ENCODE results near the gene LEMD3.

Gene LEMD3

DNA sequence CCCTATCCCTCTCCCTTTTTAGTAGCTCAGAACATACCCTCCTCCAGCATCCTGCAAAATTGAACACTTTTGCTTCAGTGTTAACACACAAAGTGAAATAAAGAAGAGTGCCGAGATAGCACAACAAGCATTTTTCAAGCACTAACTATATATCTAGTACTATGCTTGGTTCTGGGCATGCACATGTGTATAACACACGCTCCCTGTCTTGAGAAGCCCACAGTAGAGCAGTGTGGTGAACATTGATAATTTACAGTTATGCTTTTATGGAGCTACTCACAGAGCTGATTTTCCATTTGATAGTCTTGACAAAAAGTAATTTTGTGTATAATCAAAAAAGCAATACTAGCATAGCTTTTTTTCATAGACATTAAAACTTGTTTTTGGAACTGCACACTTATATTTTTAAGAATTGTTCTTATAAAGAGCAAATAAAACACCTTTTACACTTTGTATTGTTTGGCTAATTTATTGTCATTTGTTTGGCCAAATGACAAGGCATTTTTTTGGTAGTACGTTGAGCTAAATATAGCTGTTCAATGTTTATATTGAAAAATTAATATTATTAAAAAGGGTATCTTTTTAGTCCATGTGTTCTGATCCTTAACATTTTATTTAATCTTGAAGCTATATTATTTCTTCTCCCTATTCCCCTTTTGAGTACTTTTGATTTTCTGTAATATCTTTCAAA is 39.7 kb downstream of the LEMD3 start:
- DNase-seq: peak; percentile 39

DNA sequence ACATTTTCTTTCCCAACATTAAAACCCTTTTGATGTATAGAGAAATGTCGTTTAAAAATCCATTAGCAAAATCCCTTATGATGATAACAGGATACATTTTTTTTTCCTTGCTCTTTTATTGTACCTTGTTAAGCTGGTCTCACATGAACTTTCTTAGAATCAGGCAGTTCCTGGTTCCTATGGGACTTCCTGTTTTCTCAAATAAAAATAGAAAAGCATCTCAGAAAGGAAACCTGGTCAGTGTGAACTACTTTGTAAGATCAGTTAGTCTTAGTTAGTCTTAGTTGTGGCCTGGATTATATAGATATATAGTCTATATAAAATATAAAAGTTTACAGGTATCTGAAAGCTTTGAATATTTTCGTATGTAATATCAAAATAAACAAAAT is 40.3 kb downstream of the LEMD3 start:
- DNase-seq: peak; percentile 58

GRCh38 chr12:65217086-65217485 is 47.7 kb downstream of the LEMD3 start:
- no peak for DNase-seq

- DNase-seq: no peak
These were observed 51.4 kb downstream of the LEMD3 start for GRCh38 chr12:65220761-65221160.

GRCh38 chr12:65229441-65229840 is 60.1 kb downstream of the LEMD3 start:
- DNase-seq: no peak

DNA sequence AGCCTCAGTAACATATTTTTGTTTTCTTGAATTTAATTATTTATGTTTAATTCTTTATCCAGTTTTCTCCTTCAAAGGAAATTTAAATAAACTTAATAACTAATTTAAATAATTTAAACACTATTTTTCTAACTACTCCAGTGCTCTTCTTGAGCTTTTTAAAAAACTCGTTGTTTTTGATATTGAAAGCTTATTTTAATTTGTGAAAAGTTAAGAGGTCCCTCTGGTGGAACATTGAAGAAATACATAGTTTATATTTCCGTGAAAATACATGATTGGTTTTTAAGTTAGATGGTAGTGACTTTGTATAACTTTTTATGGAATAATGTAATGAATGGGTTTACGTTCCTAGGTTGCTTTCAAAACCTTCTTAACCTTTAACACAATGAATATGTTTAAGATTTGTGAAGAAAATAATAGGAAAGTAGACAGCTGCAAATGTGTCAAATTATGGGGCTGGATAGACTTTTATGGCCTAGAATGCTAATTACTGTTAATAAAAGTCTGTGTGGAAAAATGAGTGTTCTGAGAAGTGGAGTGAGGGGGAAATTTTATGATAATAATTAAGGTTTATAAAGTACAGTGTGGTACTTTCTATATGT is 63.2 kb downstream of the LEMD3 start:
- DNase-seq: peak; percentile 21

GRCh38 chr12:65237153-65237552 is 67.8 kb downstream of the LEMD3 start:
- DNase-seq: no peak

- DNase-seq: no peak
These were observed 69.2 kb downstream of the LEMD3 start for GRCh38 chr12:65238609-65239008.

GRCh38 chr12:65248656-65249633 is 79.6 kb downstream of the LEMD3 start:
- no peak for DNase-seq

DNA sequence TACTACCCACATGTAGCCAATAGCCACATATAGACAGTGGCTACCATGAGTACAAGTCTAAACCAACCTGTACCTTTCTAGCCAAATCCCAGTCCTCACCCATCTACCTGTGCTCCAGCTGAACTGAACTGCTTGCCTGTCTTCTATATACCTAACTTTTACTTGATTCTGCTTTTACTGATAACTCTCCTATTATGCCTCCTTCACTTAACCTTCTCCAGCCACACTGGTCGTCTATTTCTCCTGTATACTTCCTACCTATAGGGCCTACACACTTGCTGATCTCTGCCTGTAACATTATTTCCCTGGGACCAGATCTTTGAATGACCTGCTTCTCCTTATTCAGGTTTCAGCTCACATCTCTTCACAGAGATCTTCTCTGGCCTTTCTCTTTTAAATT is 83.1 kb downstream of the LEMD3 start:
- DNase-seq: no peak

- DNase-seq: no peak
These were observed 88.6 kb downstream of the LEMD3 start for GRCh38 chr12:65257986-65258385.

DNA sequence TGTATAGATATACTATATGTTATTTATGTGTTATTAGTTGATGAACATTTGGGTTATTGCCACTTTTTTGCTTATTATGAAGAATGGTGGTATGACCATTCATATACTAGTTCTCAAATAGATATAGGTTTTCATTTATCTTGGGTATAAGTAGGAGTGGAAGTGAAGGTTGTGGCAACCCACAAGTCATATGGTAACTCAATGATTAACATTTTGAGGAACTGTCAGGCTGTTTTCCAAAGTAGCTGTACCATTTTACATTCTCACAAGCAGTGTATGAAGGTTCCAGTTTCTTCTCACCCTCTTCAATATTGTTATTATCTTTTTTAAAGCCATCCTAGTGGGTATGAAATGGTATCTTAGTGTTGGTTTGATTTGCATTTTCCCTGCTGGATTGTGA is 90.1 kb downstream of the LEMD3 start:
- no peak for DNase-seq

GRCh38 chr12:65263777-65264176 is 94.4 kb downstream of the LEMD3 start:
- no peak for DNase-seq

DNA sequence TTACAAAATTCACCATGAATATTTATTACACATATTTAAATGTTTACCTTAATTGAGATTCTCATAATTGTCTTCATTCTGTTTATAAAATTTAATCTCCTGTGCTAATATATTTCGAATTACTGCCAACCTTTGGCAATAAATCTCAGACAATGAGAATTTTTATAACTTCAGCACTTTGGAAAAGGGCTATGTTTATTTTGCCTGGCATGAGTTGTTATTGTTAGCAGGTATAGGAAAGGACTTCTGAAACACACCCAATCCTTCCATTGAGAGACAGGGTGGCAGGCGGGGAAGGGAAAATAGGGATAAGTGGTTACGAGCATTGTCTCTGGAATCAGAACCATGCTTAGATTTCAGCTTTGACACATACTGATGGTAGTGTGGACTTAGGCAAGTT is 97.0 kb downstream of the LEMD3 start:
- no peak for DNase-seq

DNA sequence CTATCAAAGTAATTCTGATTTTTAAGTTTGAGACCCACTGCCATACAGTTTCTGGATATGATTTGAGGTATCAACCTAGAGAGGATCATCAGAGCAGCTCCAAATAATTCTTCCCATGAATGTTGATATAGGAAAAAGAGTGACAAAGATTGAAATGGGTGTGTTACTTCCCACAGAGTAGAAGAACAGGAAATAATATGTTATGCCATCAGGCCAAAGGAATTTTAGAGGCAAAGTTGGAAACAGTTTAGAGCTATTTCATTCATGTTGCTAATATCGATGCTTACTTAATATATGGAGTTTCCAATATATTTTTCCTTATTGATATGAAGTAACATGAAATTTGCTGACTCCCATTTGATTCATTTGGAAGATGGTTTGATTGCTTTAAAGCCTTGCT is 100.2 kb downstream of the LEMD3 start:
- DNase-seq: no peak

DNA sequence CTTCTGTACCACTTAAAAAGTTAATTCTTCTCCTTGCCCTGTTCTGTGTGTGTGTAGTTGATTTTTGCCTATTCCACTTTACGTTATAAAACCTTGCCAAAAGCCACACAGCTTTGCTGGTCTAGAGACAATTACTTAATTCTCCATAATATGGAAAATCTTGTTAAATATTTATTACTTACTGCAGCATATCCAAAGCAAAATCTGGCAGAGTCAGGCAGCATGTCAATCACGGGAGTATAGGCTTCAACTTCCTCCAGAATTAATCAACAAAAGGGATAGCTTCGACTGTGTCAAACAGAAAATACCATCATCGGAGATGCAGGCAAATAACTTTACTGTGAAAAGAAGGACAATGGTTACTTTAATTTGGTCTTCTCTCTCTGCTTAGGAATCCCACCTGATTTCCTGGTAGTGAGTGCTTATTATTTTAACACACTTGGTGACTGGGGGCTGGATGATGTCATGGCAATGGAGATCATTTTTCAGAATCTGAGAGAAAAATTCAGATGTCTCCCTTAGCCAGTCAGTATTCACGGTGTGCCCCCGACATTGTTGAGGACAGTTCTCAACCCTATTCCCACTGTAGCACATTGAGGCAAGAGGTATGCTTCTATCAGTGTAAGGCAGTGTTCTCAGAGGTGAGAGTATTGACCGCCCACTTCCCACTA is 105.4 kb downstream of the LEMD3 start:
- no peak for DNase-seq

DNA sequence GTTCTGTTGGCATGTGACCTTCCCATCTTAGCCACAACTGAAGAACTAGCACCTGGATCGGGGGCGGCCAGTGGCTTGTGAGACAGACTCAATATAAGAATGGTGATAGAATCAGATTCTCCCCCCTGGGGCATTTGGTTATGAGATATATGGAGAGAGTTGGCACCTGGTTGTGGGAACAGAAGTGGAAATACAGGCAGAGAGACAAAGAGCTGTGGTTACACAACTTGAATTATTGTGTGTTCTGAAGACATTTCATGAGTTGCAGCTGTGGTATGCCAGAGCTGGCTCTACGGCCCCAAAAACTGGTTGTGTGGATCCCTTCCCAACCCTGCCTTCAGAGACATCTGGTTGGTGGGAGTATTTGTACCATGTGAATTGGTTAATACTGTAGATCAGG is 106.2 kb downstream of the LEMD3 start:
- DNase-seq: no peak

DNA sequence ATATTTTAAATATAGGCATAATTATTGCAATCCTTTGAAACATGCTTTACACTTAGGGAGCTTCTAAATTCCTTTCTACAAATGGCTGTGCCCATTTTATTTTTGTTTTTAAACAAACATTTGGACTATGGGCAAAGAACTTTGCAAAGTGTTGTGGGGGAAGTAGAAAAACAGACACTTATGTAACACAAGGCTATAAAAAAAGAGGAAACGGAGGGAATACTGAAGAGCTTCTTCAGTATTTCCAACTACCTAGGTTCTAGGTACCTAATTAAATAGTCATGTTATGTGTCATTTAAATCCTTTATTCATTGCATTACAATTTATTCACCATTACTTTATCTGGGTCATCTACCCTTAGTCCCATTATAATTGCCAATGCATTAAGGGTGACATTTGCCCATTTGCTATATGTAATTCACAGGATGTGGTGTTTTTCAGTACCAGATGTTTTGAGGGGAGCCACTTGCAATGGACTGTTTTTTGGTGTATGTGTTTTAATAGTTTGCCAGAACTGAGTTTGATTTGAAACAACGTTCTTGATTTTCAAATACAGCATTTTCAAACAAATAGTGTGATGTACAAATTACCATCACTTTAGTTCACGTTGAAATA is 107.6 kb downstream of the LEMD3 start:
- DNase-seq: no peak

- DNase-seq: no peak
These were observed 108.7 kb downstream of the LEMD3 start for GRCh38 chr12:65277994-65278575.

DNA sequence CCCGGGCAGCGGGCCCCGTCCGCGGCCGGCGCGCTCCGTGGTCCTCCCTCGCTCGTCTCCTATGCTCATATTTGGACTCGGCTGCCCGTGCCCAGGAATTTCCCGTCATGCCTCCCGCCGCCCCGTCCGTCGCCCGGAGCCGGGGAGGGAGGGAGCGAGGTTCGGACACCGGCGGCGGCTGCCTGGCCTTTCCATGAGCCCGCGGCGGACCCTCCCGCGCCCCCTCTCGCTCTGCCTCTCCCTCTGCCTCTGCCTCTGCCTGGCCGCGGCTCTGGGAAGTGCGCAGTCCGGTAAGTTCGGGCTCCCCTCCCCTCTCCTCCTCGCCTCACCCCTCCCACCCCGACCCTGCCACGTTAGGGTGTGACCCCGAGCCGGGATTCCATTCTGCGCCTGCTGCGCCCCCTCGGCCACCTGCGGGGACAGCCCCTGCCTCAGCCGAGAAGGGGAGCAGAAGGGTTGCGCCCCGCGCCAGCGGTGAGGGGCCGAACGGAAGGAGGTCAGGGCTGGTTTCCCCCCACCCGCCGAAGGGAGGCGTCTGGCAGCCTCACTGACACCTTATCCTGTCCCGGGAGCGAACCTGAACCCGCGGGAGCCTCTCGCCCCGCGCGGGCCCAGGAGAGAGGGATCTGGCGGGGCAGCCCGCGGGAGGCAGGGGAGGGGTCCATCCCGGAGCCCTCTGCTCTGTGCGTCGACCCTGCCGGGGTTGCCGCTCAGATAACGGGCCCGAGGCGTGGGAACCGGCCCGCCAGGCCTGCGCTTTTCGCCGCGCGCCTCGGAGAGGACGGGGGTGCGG is 109.4 kb downstream of the LEMD3 start, which contains the start of gene MSRB3:
Gene MSRB3 (plus strand): TSS at position 108 of the 793 bp plus-strand sequence. CDS start 29,897 bp downstream, outside the sequence.
- DNase-seq: peak; percentile 35
